ENCODE data around the gene GIMD1. TPM values are rescaled to one million over a fixed set of nuclear protein-coding genes. Genes with fewer than 3 reads are reported as not detected.

Gene GIMD1
- total and polyA plus RNA-seq, 4 donors = 11.8 TPM; not detected in 3

GRCh38 chr4:106315476-106315967 lies 53.1 kb downstream of the GIMD1 start:
- Histone ChIP-seq H3K9me3 (ENCODE audit: control insufficient read depth, low read length) (no peaks in the 10 kb centered on the region), H3K27ac (ENCODE audit: low read depth in 1 of 2, low read length in 2 of 2) (peak overlapping the region; percentile 70 to 98), H3K36me3 (ENCODE audit: control insufficient read depth in 1 of 2, insufficient read depth in 2 of 2, low read length in 1 of 2) (no peaks in the 10 kb centered on the region), H3K27me3 (ENCODE audit: control insufficient read depth in 1 of 2, insufficient read depth in 2 of 2, low read length in 1 of 2) (no peaks in the 10 kb centered on the region), H3K4me3 (ENCODE audit: low read length in 2 of 2) (peak overlapping the region; percentile 60 to 98), H3K4me1 (ENCODE audit: control insufficient read depth in 1 of 2, insufficient read depth in 2 of 2, low read length in 2 of 2) (peaks cover 0 to 3% of the 10 kb centered on the region in 2 donors)
- ATAC-seq (ENCODE audit: low FRiP score) (peak; percentile 3), DNase-seq (peak in 1 of 2 donors; percentile 47)
- 0 to 1% methylated on average over 13 of the region's 13 CpGs for WGBS, 2 donors
- intact Hi-C loops (cut with DNase I) = loop anchor here (5.0 kb wide), 1 partner anchor 52 kb away; the partner anchor contains the start of gene GIMD1 (in 2 of the 2)

GRCh38 chr4:106314960-106315359 lies 53.6 kb downstream of the GIMD1 start:
- 27 to 33% methylated on average over 6 of the region's 6 CpGs for WGBS, 2 donors
- peak overlapping the region; percentile 41 to 60 for H3K4me3 ChIP-seq (ENCODE audit: low read length in 2 of 2)
- intact Hi-C loops (cut with DNase I) = loop anchor here (5.0 kb wide), 2 partner anchors 48 to 52 kb away; partner anchors contain the start of gene GIMD1 (in 2 of the 2)
- no peak for ATAC-seq (ENCODE audit: low FRiP score)
- no peak for DNase-seq
- no peaks in the 10 kb centered on the region for H3K9me3 ChIP-seq (ENCODE audit: control insufficient read depth, low read length)
- H3K27me3 ChIP-seq (ENCODE audit: control insufficient read depth in 1 of 2, insufficient read depth in 2 of 2, low read length in 1 of 2) = no peaks in the 10 kb centered on the region
- H3K27ac ChIP-seq (ENCODE audit: low read depth in 1 of 2, low read length in 2 of 2) = no peak overlapping the region
- H3K4me1 ChIP-seq (ENCODE audit: control insufficient read depth in 1 of 2, insufficient read depth in 2 of 2, low read length in 2 of 2) = peaks cover 0 to 3% of the 10 kb centered on the region in 2 donors
- no peaks in the 10 kb centered on the region for H3K36me3 ChIP-seq (ENCODE audit: control insufficient read depth in 1 of 2, insufficient read depth in 2 of 2, low read length in 1 of 2)

GRCh38 chr4:106312997-106313522 lies 55.5 kb downstream of the GIMD1 start:
- ATAC-seq (ENCODE audit: low FRiP score) (no peak), DNase-seq (no peak)
- peak overlapping the region in 1 of 2 donors; percentile 35 for H3K27ac ChIP-seq (ENCODE audit: low read depth in 1 of 2, low read length in 2 of 2)
- H3K4me3 ChIP-seq (ENCODE audit: low read length in 2 of 2) = no peak overlapping the region
- no peaks in the 10 kb centered on the region for H3K9me3 ChIP-seq (ENCODE audit: control insufficient read depth, low read length)
- H3K4me1 ChIP-seq (ENCODE audit: control insufficient read depth in 1 of 2, insufficient read depth in 2 of 2, low read length in 2 of 2) = peaks cover 0 to 6% of the 10 kb centered on the region in 2 donors
- no peaks in the 10 kb centered on the region for H3K36me3 ChIP-seq (ENCODE audit: control insufficient read depth in 1 of 2, insufficient read depth in 2 of 2, low read length in 1 of 2)
- H3K27me3 ChIP-seq (ENCODE audit: control insufficient read depth in 1 of 2, insufficient read depth in 2 of 2, low read length in 1 of 2) = no peaks in the 10 kb centered on the region
- intact Hi-C loops (cut with DNase I) = loop anchor here in 1 of 2 donors (5.0 kb wide), 1 partner anchor 46 kb away; no protein-coding TSS in a partner anchor
- 61 to 68% methylated on average over 3 of the region's 3 CpGs for WGBS, 2 donors

GRCh38 chr4:106312377-106312776 lies 56.2 kb downstream of the GIMD1 start:
- DNase-seq (no peak), ATAC-seq (ENCODE audit: low FRiP score) (no peak)
- no peak overlapping the region for H3K27ac ChIP-seq (ENCODE audit: low read depth in 1 of 2, low read length in 2 of 2)
- no peaks in the 10 kb centered on the region for H3K36me3 ChIP-seq (ENCODE audit: control insufficient read depth in 1 of 2, insufficient read depth in 2 of 2, low read length in 1 of 2)
- no peak overlapping the region for H3K4me3 ChIP-seq (ENCODE audit: low read length in 2 of 2)
- 7 to 13% methylated on average over 1 of the region's 1 CpG for WGBS, 2 donors
- H3K9me3 ChIP-seq (ENCODE audit: control insufficient read depth, low read length) = no peaks in the 10 kb centered on the region
- peaks cover 0 to 6% of the 10 kb centered on the region in 2 donors for H3K4me1 ChIP-seq (ENCODE audit: control insufficient read depth in 1 of 2, insufficient read depth in 2 of 2, low read length in 2 of 2)
- intact Hi-C loops (cut with DNase I) = loop anchor here in 1 of 2 donors (5.0 kb wide), 1 partner anchor 45 kb away; no protein-coding TSS in a partner anchor
- H3K27me3 ChIP-seq (ENCODE audit: control insufficient read depth in 1 of 2, insufficient read depth in 2 of 2, low read length in 1 of 2) = no peaks in the 10 kb centered on the region

Other genes with a start within 250 kb of the GIMD1 start
- gene TBCK, start 52.6 kb downstream of the GIMD1 start, total RNA-seq = 10 to 100 TPM; 46.8 to 64.1 TPM
- 10 to 100 TPM in 1 of 2 donors, 1 to 10 TPM in 1; 8.3 to 15.4 TPM for gene TBCK, start 52.6 kb downstream of the GIMD1 start, polyA plus RNA-seq
- gene AIMP1, start 52.2 kb downstream of the GIMD1 start, total RNA-seq = 10 to 100 TPM; 39.3 to 45.6 TPM
- gene AIMP1, start 52.2 kb downstream of the GIMD1 start, polyA plus RNA-seq = 10 to 100 TPM; 30.2 to 38.6 TPM

Data from aorta (tissue), 5 donors.